OCI-LY1 (cell line): ENCODE measurements around the gene ZNF878.

Source experiments
- H2AFZ ChIP-seq: fragments of 200-600 bp; sonication (generic), shearing (Covaris generic); 2 replicates; pipeline ENCODE4 v1.6.0; 2014; ENCODE audit warnings: antibody characterized with exemption, mild to moderate bottlenecking, low read length
- H3F3A ChIP-seq: fragments of 200-600 bp; sonication (generic), shearing (Covaris generic); 2 replicates; pipeline ENCODE4 v1.6.0; 2014; ENCODE audit warnings: mild to moderate bottlenecking, antibody characterized with exemption, low read length, moderate library complexity; ENCODE audit not compliant: insufficient read depth
- H3K27ac ChIP-seq: fragments of 200-600 bp; sonication (generic); 2 replicates; pipeline ENCODE4 v1.5.1; 2014; ENCODE audit warnings: low read length, mixed run types, mild to moderate bottlenecking, low read depth; ENCODE audit not compliant: poor library complexity, severe bottlenecking
- H3K27me3 ChIP-seq: fragments of 200-600 bp; sonication (generic); 2 replicates; pipeline ENCODE4 v1.6.0; 2014; ENCODE audit warnings: antibody characterized with exemption, mild to moderate bottlenecking, low read length, moderate library complexity; ENCODE audit not compliant: insufficient read depth
- H3K36me3 ChIP-seq: fragments of 200-600 bp; sonication (generic); 2 replicates; pipeline ENCODE4 v1.6.1; 2014; ENCODE audit warnings: mild to moderate bottlenecking, antibody characterized with exemption, low read length, moderate library complexity, mixed read lengths; ENCODE audit not compliant: insufficient read depth
- H3K4me1 ChIP-seq: fragments of 200-600 bp; sonication (generic); 2 replicates; pipeline ENCODE4 v1.5.1; 2014; ENCODE audit warnings: mild to moderate bottlenecking, low read length, moderate library complexity; ENCODE audit not compliant: insufficient read depth, severe bottlenecking
- H3K4me2 ChIP-seq: fragments of 200-600 bp; sonication (generic), shearing (Covaris generic); 2 replicates; pipeline ENCODE4 v1.6.1; 2014; ENCODE audit warnings: low read length
- H3K4me3 ChIP-seq: fragments of 200-600 bp; sonication (generic); 2 replicates; pipeline ENCODE4 v1.5.1; 2014; ENCODE audit warnings: low read length, low read depth, mild to moderate bottlenecking, mixed read lengths; ENCODE audit not compliant: poor library complexity, severe bottlenecking
- H3K79me2 ChIP-seq: fragments of 200-600 bp; shearing (Covaris generic); 2 replicates; pipeline ENCODE4 v1.6.1; 2016; ENCODE audit warnings: mixed run types, low read length, mixed read lengths; ENCODE audit not compliant: insufficient read depth
- H3K9ac ChIP-seq: fragments of 200-600 bp; sonication (generic), shearing (Covaris generic); 2 replicates; pipeline ENCODE4 v1.6.1; 2014; ENCODE audit warnings: mild to moderate bottlenecking, low read length, mixed read lengths
- H3K9me2 ChIP-seq: fragments of 200-600 bp; sonication (generic), shearing (Covaris generic); 2 replicates; pipeline ENCODE4 v1.6.1; 2014; ENCODE audit warnings: low read depth, mild to moderate bottlenecking, low read length, mixed read lengths
- H3K9me3 ChIP-seq: fragments of 200-600 bp; shearing (Covaris generic); 2 replicates; pipeline ENCODE4 v1.6.1; 2014; ENCODE audit warnings: low read length, mixed read lengths
- H4K20me1 ChIP-seq: fragments of 200-600 bp; sonication (generic), shearing (Covaris generic); 2 replicates; pipeline ENCODE4 v1.6.0; 2016; ENCODE audit warnings: mild to moderate bottlenecking, low read length; ENCODE audit not compliant: insufficient read depth
- CTCF ChIP-seq: fragments of 200-600 bp; sonication (generic), shearing (Covaris generic); IDR thresholded peaks from 2 replicates; pipeline ENCODE4 v1.5.1; 2017; ENCODE audit warnings: mild to moderate bottlenecking, antibody characterized with exemption, low read length, moderate library complexity, mixed read lengths
- EZH2 ChIP-seq: fragments of 200-600 bp; sonication (generic), shearing (Covaris generic); IDR thresholded peaks from 2 replicates; pipeline ENCODE4 v1.8.0; 2017; ENCODE audit warnings: borderline replicate concordance, mixed run types, mild to moderate bottlenecking, antibody characterized with exemption, low read length, moderate library complexity, mixed read lengths

Gene ZNF878

GRCh38 chr19:12000152-12000981, 52.4 kb downstream of the ZNF878 start:
- Histone ChIP-seq H3F3A (no peaks in the 10 kb centered on the region), H3K36me3 (peaks cover 74% of the 10 kb centered on the region), H3K4me1 (no peaks in the 10 kb centered on the region), H4K20me1 (no peaks in the 10 kb centered on the region), H3K9ac (no peak overlapping the region), H3K79me2 (peaks cover under 1% of the 10 kb centered on the region; the same call in 1 of the 2 replicates), H3K4me3 (no peak overlapping the region), H3K9me2 (no peaks in the 10 kb centered on the region), H3K4me2 (no peak overlapping the region), H3K9me3 (peaks cover 19% of the 10 kb centered on the region; the same call in 1 of the 2 replicates), H3K27me3 (no peaks in the 10 kb centered on the region), H2AFZ (no peak overlapping the region), H3K27ac (no peak overlapping the region)
- TF ChIP-seq CTCF (no peak), EZH2 (no peak)

GRCh38 chr19:11995174-11995573, 57.6 kb downstream of the ZNF878 start:
- no peaks in the 10 kb centered on the region for H3F3A ChIP-seq
- no peaks in the 10 kb centered on the region for H4K20me1 ChIP-seq
- no peaks in the 10 kb centered on the region for H3K4me1 ChIP-seq
- H2AFZ ChIP-seq: no peak overlapping the region
- no peak overlapping the region for H3K9ac ChIP-seq
- no peak overlapping the region for H3K4me2 ChIP-seq
- no peaks in the 10 kb centered on the region for H3K27me3 ChIP-seq
- TF ChIP-seq CTCF (no peak), EZH2 (no peak)
- H3K4me3 ChIP-seq: no peak overlapping the region
- H3K79me2 ChIP-seq: peaks cover 24% of the 10 kb centered on the region
- H3K36me3 ChIP-seq: peaks cover 78% of the 10 kb centered on the region
- no peak overlapping the region for H3K27ac ChIP-seq
- peaks cover 24% of the 10 kb centered on the region for H3K9me3 ChIP-seq
- no peaks in the 10 kb centered on the region for H3K9me2 ChIP-seq
